ENCODE results near the gene SRPK1. TPM values are rescaled to one million over a fixed set of nuclear protein-coding genes. Genes with fewer than 3 reads are reported as not detected.

The SRPK1 gene
- total RNA-seq, 3 donors from 2014 or later (not counting 1 experiment from before 2014, with no cell fraction given): 38.6 to 63.8 (median 43.2) TPM

GRCh38 chr6:35844290-35844689, 76.6 kb downstream of the SRPK1 start:
- 93% methylated on average over 3 of the region's 3 CpGs for WGBS (ENCODE audit: insufficient coverage)
- intact Hi-C loops (cut with micrococcal nuclease): no loop called here

DNA sequence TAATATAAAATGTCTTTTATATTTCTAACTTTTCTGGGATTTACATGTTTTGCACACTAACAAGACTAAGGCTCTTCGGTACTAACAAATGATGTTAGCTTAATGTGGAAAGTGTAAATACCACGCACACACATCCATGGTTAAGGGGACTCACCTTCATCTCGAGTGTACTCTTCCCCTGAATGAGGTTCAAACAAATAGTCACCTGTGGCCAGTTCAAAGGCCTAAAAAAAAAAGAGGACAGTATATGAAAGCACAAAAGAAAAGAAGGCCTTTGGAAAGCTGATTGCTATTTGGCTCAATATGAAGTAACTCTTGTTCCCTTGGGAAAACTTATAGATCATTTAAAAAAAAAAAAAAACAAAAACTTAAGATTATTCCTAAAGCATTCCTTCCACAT, 78.5 kb downstream of the SRPK1 start:
- H3K36me3 Mint-ChIP-seq: peaks cover 7% of the 10 kb centered on the region

More at GRCh38 chr6:35844290-35844689, 76.6 kb downstream of the SRPK1 start:
- DNase-seq (no peak), ATAC-seq (no peak)
- H3K36me3 Mint-ChIP-seq: no peaks in the 10 kb centered on the region
- no peak overlapping the region for H3K27ac ChIP-seq (ENCODE audit: low read length)
- H3K27me3 Mint-ChIP-seq (ENCODE audit: low read depth in 2 of 2): no peaks in the 10 kb centered on the region
- H3K4me3 Mint-ChIP-seq: no peak overlapping the region
- no peak overlapping the region for H3K4me3 ChIP-seq (ENCODE audit: low read length)
- H3K27me3 ChIP-seq (ENCODE audit: control insufficient read depth, insufficient read depth, low read length): no peaks in the 10 kb centered on the region
- no peaks in the 10 kb centered on the region for H3K9me3 ChIP-seq (ENCODE audit: control insufficient read depth, insufficient read depth, low read length)
- H3K27ac Mint-ChIP-seq: no peak overlapping the region
- no peaks in the 10 kb centered on the region for H3K4me1 Mint-ChIP-seq
- TF ChIP-seq CTCF (IDR thresholded peaks at IDR 0.05): no peak
- peaks cover 10% of the 10 kb centered on the region for H3K36me3 ChIP-seq (ENCODE audit: control insufficient read depth, insufficient read depth, low read length)
- no peaks in the 10 kb centered on the region for H3K9me3 Mint-ChIP-seq
- no peaks in the 10 kb centered on the region for H3K4me1 ChIP-seq (ENCODE audit: control insufficient read depth, insufficient read depth, low read length)

GRCh38 chr6:35839019-35839418, 81.9 kb downstream of the SRPK1 start:
- Histone ChIP-seq H3K36me3 (ENCODE audit: control insufficient read depth, insufficient read depth, low read length) (peaks cover 29% of the 10 kb centered on the region), H3K27me3 (ENCODE audit: control insufficient read depth, insufficient read depth, low read length) (no peaks in the 10 kb centered on the region), H3K4me1 (ENCODE audit: control insufficient read depth, insufficient read depth, low read length) (no peaks in the 10 kb centered on the region), H3K4me3 (ENCODE audit: low read length) (no peak overlapping the region), H3K27ac (ENCODE audit: low read length) (no peak overlapping the region), H3K9me3 (ENCODE audit: control insufficient read depth, insufficient read depth, low read length) (no peaks in the 10 kb centered on the region)
- DNase-seq (no peak), ATAC-seq (no peak)
- no peak overlapping the region for H3K4me3 Mint-ChIP-seq
- no peaks in the 10 kb centered on the region for H3K27me3 Mint-ChIP-seq (ENCODE audit: low read depth in 2 of 2)
- intact Hi-C loops (cut with micrococcal nuclease): no loop called here
- no peaks in the 10 kb centered on the region for H3K9me3 Mint-ChIP-seq
- H3K36me3 Mint-ChIP-seq: peaks cover 17% of the 10 kb centered on the region
- WGBS (ENCODE audit: insufficient coverage): 95% methylated on average over 1 of the region's 1 CpG
- no peaks in the 10 kb centered on the region for H3K4me1 Mint-ChIP-seq
- no peak for TF ChIP-seq CTCF (IDR thresholded peaks at IDR 0.05)
- no peak overlapping the region for H3K27ac Mint-ChIP-seq

More for the DNA sequence above, 78.5 kb downstream of the SRPK1 start:
- TF ChIP-seq CTCF (IDR thresholded peaks at IDR 0.05): no peak
- no peaks in the 10 kb centered on the region for H3K4me1 ChIP-seq (ENCODE audit: control insufficient read depth, insufficient read depth, low read length)
- DNase-seq: no peak
- H3K4me3 Mint-ChIP-seq: no peak overlapping the region
- H3K27ac ChIP-seq (ENCODE audit: low read length): no peak overlapping the region
- no peaks in the 10 kb centered on the region for H3K9me3 ChIP-seq (ENCODE audit: control insufficient read depth, insufficient read depth, low read length)
- ATAC-seq: no peak
- H3K27me3 Mint-ChIP-seq (ENCODE audit: low read depth in 2 of 2): no peaks in the 10 kb centered on the region
- H3K27me3 ChIP-seq (ENCODE audit: control insufficient read depth, insufficient read depth, low read length): no peaks in the 10 kb centered on the region
- H3K36me3 ChIP-seq (ENCODE audit: control insufficient read depth, insufficient read depth, low read length): peaks cover 20% of the 10 kb centered on the region
- H3K4me1 Mint-ChIP-seq: no peaks in the 10 kb centered on the region
- 100% methylated on average over 2 of the region's 3 CpGs for WGBS (ENCODE audit: insufficient coverage)
- H3K9me3 Mint-ChIP-seq: no peaks in the 10 kb centered on the region
- no peak overlapping the region for H3K27ac Mint-ChIP-seq
- H3K4me3 ChIP-seq (ENCODE audit: low read length): no peak overlapping the region
- intact Hi-C loops (cut with micrococcal nuclease): no loop called here

DNA sequence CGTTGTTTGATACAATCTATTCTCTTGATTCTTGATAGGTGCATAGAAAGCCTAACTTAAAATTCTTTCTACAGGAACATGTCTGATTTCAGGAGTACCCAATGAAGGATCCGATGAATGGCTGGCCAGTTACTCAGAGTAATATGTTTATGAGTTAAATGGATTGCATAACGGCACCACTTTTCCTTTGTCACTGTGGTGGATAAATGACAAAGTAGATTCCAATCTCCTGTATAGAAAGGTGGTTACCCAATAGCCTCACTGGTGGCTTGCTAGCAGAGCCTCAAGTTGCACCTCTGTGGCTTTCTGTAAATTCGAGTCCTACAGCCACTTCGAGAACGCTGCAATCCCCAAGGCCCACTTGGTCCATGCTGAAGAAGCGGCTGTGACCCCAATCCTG, 87.4 kb downstream of the SRPK1 start:
- Mint-ChIP-seq H3K27me3 (ENCODE audit: low read depth in 2 of 2) (no peaks in the 10 kb centered on the region), H3K36me3 (peaks cover 22% of the 10 kb centered on the region), H3K4me3 (no peak overlapping the region), H3K4me1 (no peaks in the 10 kb centered on the region), H3K27ac (peak overlapping the region in 1 of 2 donors; percentile 36), H3K9me3 (no peaks in the 10 kb centered on the region)
- Histone ChIP-seq H3K4me1 (ENCODE audit: control insufficient read depth, insufficient read depth, low read length) (no peaks in the 10 kb centered on the region), H3K27me3 (ENCODE audit: control insufficient read depth, insufficient read depth, low read length) (no peaks in the 10 kb centered on the region), H3K4me3 (ENCODE audit: low read length) (no peak overlapping the region), H3K27ac (ENCODE audit: low read length) (no peak overlapping the region), H3K9me3 (ENCODE audit: control insufficient read depth, insufficient read depth, low read length) (no peaks in the 10 kb centered on the region), H3K36me3 (ENCODE audit: control insufficient read depth, insufficient read depth, low read length) (peaks cover 22% of the 10 kb centered on the region)
- TF ChIP-seq CTCF (IDR thresholded peaks at IDR 0.05): no peak
- ATAC-seq (peak in 1 of 3 donors; percentile 67), DNase-seq (no peak)
- WGBS (ENCODE audit: insufficient coverage): 86% methylated on average over 6 of the region's 7 CpGs
- intact Hi-C loops (cut with micrococcal nuclease): no loop called here
